Measurements from ENCODE around the gene ALX4.

DNA sequence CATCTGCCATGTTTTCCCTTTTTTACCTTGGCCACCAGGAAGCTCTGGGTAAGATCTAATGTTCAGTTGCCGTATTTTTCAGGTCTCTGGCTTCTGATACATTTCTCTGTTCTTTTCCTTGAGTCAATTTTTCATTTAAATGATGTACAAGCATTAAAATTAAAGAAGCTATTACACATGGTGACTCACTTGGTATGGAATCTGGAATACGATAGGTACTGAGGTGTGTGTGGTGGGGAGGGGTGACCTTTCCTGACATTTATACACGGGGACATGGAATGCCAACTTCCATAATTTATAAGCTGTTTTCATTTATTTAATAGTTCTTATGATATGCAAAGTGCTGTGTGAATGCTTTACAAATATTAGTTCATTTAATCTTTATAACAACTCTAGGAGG, 47.8 kb upstream of the ALX4 start:
- TF ChIP-seq, protein P1, sequence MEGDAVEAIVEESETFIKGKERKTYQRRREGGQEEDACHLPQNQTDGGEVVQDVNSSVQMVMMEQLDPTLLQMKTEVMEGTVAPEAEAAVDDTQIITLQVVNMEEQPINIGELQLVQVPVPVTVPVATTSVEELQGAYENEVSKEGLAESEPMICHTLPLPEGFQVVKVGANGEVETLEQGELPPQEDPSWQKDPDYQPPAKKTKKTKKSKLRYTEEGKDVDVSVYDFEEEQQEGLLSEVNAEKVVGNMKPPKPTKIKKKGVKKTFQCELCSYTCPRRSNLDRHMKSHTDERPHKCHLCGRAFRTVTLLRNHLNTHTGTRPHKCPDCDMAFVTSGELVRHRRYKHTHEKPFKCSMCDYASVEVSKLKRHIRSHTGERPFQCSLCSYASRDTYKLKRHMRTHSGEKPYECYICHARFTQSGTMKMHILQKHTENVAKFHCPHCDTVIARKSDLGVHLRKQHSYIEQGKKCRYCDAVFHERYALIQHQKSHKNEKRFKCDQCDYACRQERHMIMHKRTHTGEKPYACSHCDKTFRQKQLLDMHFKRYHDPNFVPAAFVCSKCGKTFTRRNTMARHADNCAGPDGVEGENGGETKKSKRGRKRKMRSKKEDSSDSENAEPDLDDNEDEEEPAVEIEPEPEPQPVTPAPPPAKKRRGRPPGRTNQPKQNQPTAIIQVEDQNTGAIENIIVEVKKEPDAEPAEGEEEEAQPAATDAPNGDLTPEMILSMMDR (IDR thresholded peaks at IDR 0.05), result no peak
- TF ChIP-seq POLR2A (IDR thresholded peaks at IDR 0.05), result no peak
